SK-N-SH (cell line): ENCODE results near the gene SEC11A. TPM values are rescaled to one million over a fixed set of nuclear protein-coding genes. Genes with fewer than 3 reads are reported as not detected.

Source experiments
- CTCF ChIA-PET: fragments of 300-600, 350-600 bp; formaldehyde crosslinking; extraction: SDS; loops from one replicate; lab custom pipeline; 2021; lab: Yijun Ruan, JAX
- POLR2A ChIA-PET: fragments of 350-600 bp; sonication (Branson Sonifier 250); formaldehyde crosslinking; extraction: SDS; loops from one replicate; lab custom pipeline; 2020; ENCODE audit warnings: antibody characterized with exemption, inconsistent platforms; lab: Yijun Ruan, JAX
- DNase-seq: peaks from one replicate; pipeline ENCODE4 v3.0.0; 2012
- H2AFZ ChIP-seq: fragments of 200-600 bp; sonication (generic); 2 replicates; pipeline ENCODE4 v1.8.1; 2016; ENCODE audit warnings: antibody characterized with exemption, mild to moderate bottlenecking, low read depth
- H3F3A ChIP-seq: fragments of 200-600 bp; sonication (generic); replicated peaks from 2 replicates; pipeline ENCODE3; 2016; ENCODE audit warnings: antibody characterized with exemption, mild to moderate bottlenecking; ENCODE audit not compliant: insufficient read depth
- H3K27ac ChIP-seq, 2 experiments: fragments of 200-500 bp in 1 of 2; fragments of 200-600 bp in 1 of 2; sonication (Bioruptor generic) in 1 of 2; sonication (generic), shearing (Covaris generic) in 1 of 2; 2 replicates each; pipeline versions ENCODE4 v1.5.1 to v1.6.1; 2014 to 2016; ENCODE audit warnings: low read depth in 2 of 2, inconsistent platforms in 1 of 2, low read length in 1 of 2, mild to moderate bottlenecking in 1 of 2, mixed read lengths in 1 of 2
- H3K27me3 ChIP-seq: fragments of 200-600 bp; sonication (generic), shearing (Covaris generic); 2 replicates; pipeline ENCODE4 v1.6.1; 2016; ENCODE audit warnings: mixed run types; ENCODE audit not compliant: insufficient read depth
- H3K36me3 ChIP-seq, 2 experiments: fragments of 200-500 bp in 1 of 2; fragments of 200-600 bp in 1 of 2; sonication (Bioruptor generic) in 1 of 2; sonication (generic) in 1 of 2; replicated peaks in 1 of 2; 2 replicates each; pipeline versions ENCODE3 to v1.5.1; 2014 to 2016; ENCODE audit warnings: low read length in 1 of 2, mild to moderate bottlenecking in 1 of 2; ENCODE audit not compliant: insufficient read depth in 2 of 2, control insufficient read depth in 1 of 2
- H3K4me1 ChIP-seq, 2 experiments: fragments of 200-500 bp in 1 of 2; fragments of 200-600 bp in 1 of 2; sonication (Bioruptor generic) in 1 of 2; sonication (generic), shearing (Covaris generic) in 1 of 2; 2 replicates each; pipeline versions ENCODE4 v1.5.1 to v1.6.1; 2014 to 2016; ENCODE audit warnings: low read depth in 1 of 2, low read length in 1 of 2, mixed run types in 1 of 2; ENCODE audit not compliant: insufficient read depth in 2 of 2, control insufficient read depth in 1 of 2
- H3K4me2 ChIP-seq: fragments of 200-600 bp; sonication (generic), shearing (Covaris generic); 2 replicates; pipeline ENCODE4 v1.6.1; 2017; ENCODE audit warnings: mixed run types
- H3K4me3 ChIP-seq, 2 experiments: fragments of 200-500 bp in 1 of 2; fragments of 200-600 bp in 1 of 2; sonication (Bioruptor generic) in 1 of 2; sonication (generic), shearing (Covaris generic) in 1 of 2; 2 replicates each; pipeline versions ENCODE4 v1.5.1 to v1.8.1; 2014 to 2016; ENCODE audit warnings: low read depth in 2 of 2, inconsistent platforms in 1 of 2, low read length in 1 of 2, mild to moderate bottlenecking in 1 of 2, mixed read lengths in 1 of 2, moderate library complexity in 1 of 2
- H3K79me2 ChIP-seq: fragments of 200-600 bp; sonication (generic); 2 replicates; pipeline ENCODE4 v1.8.1; 2017; ENCODE audit warnings: mild to moderate bottlenecking; ENCODE audit not compliant: insufficient read depth
- H3K9ac ChIP-seq: fragments of 200-600 bp; sonication (generic); 2 replicates; pipeline ENCODE4 v1.6.1; 2017; ENCODE audit warnings: mixed run types
- H3K9me2 ChIP-seq: fragments of 200-600 bp; sonication (generic); 2 replicates; pipeline ENCODE4 v1.6.1; 2017; ENCODE audit warnings: mixed run types
- H3K9me3 ChIP-seq: fragments of 200-600 bp; sonication (generic); 2 replicates; pipeline ENCODE4 v1.6.1; 2017; ENCODE audit warnings: mixed run types, mild to moderate bottlenecking, moderate library complexity
- H4K20me1 ChIP-seq: fragments of 200-600 bp; sonication (generic); 2 replicates; pipeline ENCODE4 v1.6.1; 2017; ENCODE audit warnings: mild to moderate bottlenecking, mixed run types; ENCODE audit not compliant: insufficient read depth
- CHD2 ChIP-seq: fragments of 150-350 bp; IDR thresholded peaks from 2 replicates; pipeline ENCODE4 v1.6.1; 2018; ENCODE audit warnings: low read length; ENCODE audit not compliant: partially characterized antibody
- ELF1 ChIP-seq: IDR thresholded peaks from 2 replicates; pipeline ENCODE4 v1.4.0; 2012
- EZH2phosphoT487 ChIP-seq: fragments of 200-600 bp; sonication (generic); IDR thresholded peaks from 2 replicates; pipeline ENCODE4 v1.6.1; 2017; ENCODE audit warnings: low read depth, mixed run types, mild to moderate bottlenecking, antibody characterized with exemption, moderate library complexity, borderline replicate concordance
- FOSL2 ChIP-seq: IDR thresholded peaks from 2 replicates; pipeline ENCODE4 v1.4.0; 2012; ENCODE audit warnings: low read depth, mild to moderate bottlenecking, moderate library complexity, borderline replicate concordance
- FOXJ3 ChIP-seq: sonication (generic); formaldehyde crosslinking; IDR thresholded peaks from 2 replicates; pipeline ENCODE4 v1.5.1; 2020; ENCODE audit warnings: mild to moderate bottlenecking, missing genetic modification reagents
- FOXM1 ChIP-seq: IDR thresholded peaks from 2 replicates; pipeline ENCODE4 v1.4.0; 2012; ENCODE audit warnings: low read depth, mild to moderate bottlenecking
- GABPA ChIP-seq: IDR thresholded peaks from 2 replicates; pipeline ENCODE4 v1.4.0; 2012; ENCODE audit warnings: low read depth, mild to moderate bottlenecking
- GATA2 ChIP-seq: sonication (generic); formaldehyde crosslinking; IDR thresholded peaks from 2 replicates; pipeline ENCODE4 v1.5.0; 2020; ENCODE audit warnings: mild to moderate bottlenecking, missing genetic modification reagents
- JUND ChIP-seq: IDR thresholded peaks from 2 replicates; pipeline ENCODE4 v1.4.0; 2012
- MEF2A ChIP-seq: IDR thresholded peaks from 2 replicates; pipeline ENCODE4 v1.4.0; 2012; ENCODE audit warnings: low read depth, borderline replicate concordance
- MXI1 ChIP-seq: IDR thresholded peaks from 2 replicates; pipeline ENCODE4 v1.6.1; 2012; ENCODE audit warnings: mild to moderate bottlenecking, low read depth, low read length, improper control_type of control experiment
- NRF1 ChIP-seq: IDR thresholded peaks from 2 replicates; pipeline ENCODE4 v1.6.1; 2012; ENCODE audit warnings: low read depth, mild to moderate bottlenecking, low read length
- POLR2AphosphoS5 ChIP-seq: IDR thresholded peaks from 2 replicates; pipeline ENCODE4 v1.6.1; 2012; ENCODE audit warnings: low read depth, low read length
- RAD21 ChIP-seq: IDR thresholded peaks from 2 replicates; pipeline ENCODE4 v1.6.1; 2012; ENCODE audit warnings: mild to moderate bottlenecking, low read length
- RCOR1 ChIP-seq: fragments of 150-350 bp; IDR thresholded peaks from 2 replicates; pipeline ENCODE4 v1.6.1; 2017; ENCODE audit warnings: antibody characterized with exemption, low read length
- RFX5 ChIP-seq: IDR thresholded peaks from 2 replicates; pipeline ENCODE4 v1.6.1; 2012; ENCODE audit warnings: mild to moderate bottlenecking, improper control_type of control experiment, low read length
- RXRA ChIP-seq: IDR thresholded peaks from 2 replicates; pipeline ENCODE4 v1.4.0; 2012; ENCODE audit warnings: low read depth, mild to moderate bottlenecking, borderline replicate concordance
- SIN3A ChIP-seq: IDR thresholded peaks from 2 replicates; pipeline ENCODE4 v1.6.1; 2012; ENCODE audit warnings: low read depth, mild to moderate bottlenecking, low read length, moderate library complexity, borderline replicate concordance
- SMC3 ChIP-seq: IDR thresholded peaks from 2 replicates; pipeline ENCODE4 v1.6.1; 2012; ENCODE audit warnings: low read depth, low read length, improper control_type of control experiment
- TAF1 ChIP-seq: IDR thresholded peaks from 2 replicates; pipeline ENCODE4 v1.6.1; 2012; ENCODE audit warnings: low read depth, mild to moderate bottlenecking, low read length, moderate library complexity, borderline replicate concordance
- YY1 ChIP-seq: IDR thresholded peaks from 2 replicates; pipeline ENCODE4 v1.4.0; 2012; ENCODE audit warnings: low read depth, mild to moderate bottlenecking
- WGBS: methylation state at CpG from one replicate; pipeline ENCODE4 v1.1.6; 2017; ENCODE audit warnings: low lambda C conversion rate; 5-methylcytosine and 5-hydroxymethylcytosine counted together
- polyA plus RNA-seq, 3 experiments: library from polyadenylated mRNA; depleted of rRNA; stranded (reverse); fragments of >200 nt; gene quantifications; 2 replicates each; pipeline ENCODE4 v1.2.3, GENCODE V29; 2012
- TF ChIP-seq, protein P1 (sequence below): IDR thresholded peaks from 2 replicates; pipeline ENCODE4 v1.4.0; 2012; ENCODE audit warnings: low read depth, borderline replicate concordance
- TF ChIP-seq, protein P2 (sequence below): IDR thresholded peaks from 2 replicates; pipeline ENCODE4 v1.4.0; 2012; ENCODE audit warnings: low read depth, borderline replicate concordance
- TF ChIP-seq, protein P3 (sequence below): fragments of 200-600 bp; sonication (generic); IDR thresholded peaks from 2 replicates; pipeline ENCODE4 v1.6.1; 2017; ENCODE audit warnings: antibody characterized with exemption, mild to moderate bottlenecking, moderate library complexity
- TF ChIP-seq, protein P4 (sequence below): fragments of 150-350 bp; IDR thresholded peaks from 2 replicates; pipeline ENCODE4 v1.6.1; 2017; ENCODE audit warnings: antibody characterized with exemption, low read length, low read depth, borderline replicate concordance
- TF ChIP-seq, protein P5 (sequence below): IDR thresholded peaks from 2 replicates; pipeline ENCODE4; 2012

Gene SEC11A
- polyA plus RNA-seq, 1 of the 3 experiments (the other 2 are of a cell fraction), result 107 TPM

DNA sequence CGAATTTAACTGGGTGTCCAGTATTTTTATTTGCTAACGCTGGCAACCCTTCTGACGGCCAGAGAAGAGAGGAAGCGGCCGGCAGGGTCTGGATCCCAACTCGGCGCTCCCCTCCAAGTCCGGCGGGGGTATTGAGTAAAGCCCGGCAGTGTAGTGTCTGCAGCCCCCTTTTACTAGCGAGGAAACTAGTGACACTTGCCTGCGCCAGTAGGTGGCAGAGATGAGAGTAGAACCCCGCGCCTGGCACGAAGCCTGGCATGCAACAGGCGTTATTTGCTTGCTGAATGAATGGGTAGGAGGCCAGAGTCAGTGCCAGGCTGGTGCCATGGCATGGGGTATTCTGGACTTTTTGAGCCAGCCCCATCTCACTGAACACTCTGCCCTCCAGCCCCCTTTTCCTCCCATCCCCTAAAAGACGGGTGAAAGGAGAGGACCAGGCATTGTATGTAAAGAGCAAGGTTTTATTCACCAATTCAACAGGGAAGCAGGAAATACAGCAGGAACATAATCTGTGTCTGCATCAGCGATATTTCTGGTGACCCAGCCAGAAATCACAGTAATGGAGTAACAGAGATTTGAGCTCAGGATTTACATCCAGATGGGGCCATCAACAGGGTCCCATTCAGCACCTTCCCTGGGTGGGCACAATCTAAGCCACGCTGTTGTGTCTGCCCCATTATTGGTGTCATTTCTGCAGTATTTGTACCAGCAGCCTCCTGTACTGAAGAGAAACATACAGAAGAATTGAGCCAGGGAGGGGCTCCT is 61.1 kb downstream of the SEC11A start:
- Histone ChIP-seq H3K9me3 (no peaks in the 10 kb centered on the region), H3K9me2 (no peaks in the 10 kb centered on the region), H3K4me3 (peak overlapping the region; percentile 54 to 92), H3F3A (peaks cover 25% of the 10 kb centered on the region), H3K27me3 (no peaks in the 10 kb centered on the region), H3K4me1 (peaks cover 21 to 34% of the 10 kb centered on the region in 2 experiments; a peak in 2 of 4 replicates), H3K36me3 (peaks cover 13 to 14% of the 10 kb centered on the region in 2 experiments), H3K79me2 (peaks cover 28% of the 10 kb centered on the region), H3K27ac (peak overlapping the region; percentile 72 to 86), H4K20me1 (no peaks in the 10 kb centered on the region), H3K9ac (peak overlapping the region; percentile 89), H3K4me2 (peak overlapping the region; percentile 79), H2AFZ (peak overlapping the region; percentile 82)
- POLR2A ChIA-PET, result interaction anchor here (0.7 to 2.4 kb wide), 13 partner anchors 10 to 273 kb away, joined by 3 to 12 read pairs (median 4); partner anchors contain the start of genes SEC11A and ZSCAN2
- CTCF ChIA-PET, result interaction anchor here (0.6 to 4.2 kb wide), 25 partner anchors 8 to 1300 kb away, joined by 3 to 38 read pairs (median 5); partner anchors contain the start of gene ZSCAN2
- 10% methylated on average over 19 of the region's 19 CpGs for WGBS
- DNase-seq, result peak; percentile 82
- TF ChIP-seq FOXM1 (0 out of 2 replicates have a peak, but pooled peaks have one; percentile 16), TAF1 (no peak; the same call in 1 of the 2 replicates), RCOR1 (no peak), FOXJ3 (CRISPR knock-in tag) (no peak), MEF2A (no peak), POLR2AphosphoS5 (no peak), NRF1 (no peak), ELF1 (no peak), CHD2 (no peak), GABPA (no peak), RXRA (no peak), GATA2 (CRISPR knock-in tag) (no peak), SIN3A (peak; percentile 68; the same call in 1 of the 2 replicates), FOSL2 (no peak), EZH2phosphoT487 (no peak), MXI1 (no peak), RAD21 (peak; percentile 63), SMC3 (peak; percentile 76), JUND (no peak), RFX5 (0 out of 2 replicates have a peak, but pooled peaks have one; percentile 10), YY1 (no peak)
- TF ChIP-seq, protein P1, sequence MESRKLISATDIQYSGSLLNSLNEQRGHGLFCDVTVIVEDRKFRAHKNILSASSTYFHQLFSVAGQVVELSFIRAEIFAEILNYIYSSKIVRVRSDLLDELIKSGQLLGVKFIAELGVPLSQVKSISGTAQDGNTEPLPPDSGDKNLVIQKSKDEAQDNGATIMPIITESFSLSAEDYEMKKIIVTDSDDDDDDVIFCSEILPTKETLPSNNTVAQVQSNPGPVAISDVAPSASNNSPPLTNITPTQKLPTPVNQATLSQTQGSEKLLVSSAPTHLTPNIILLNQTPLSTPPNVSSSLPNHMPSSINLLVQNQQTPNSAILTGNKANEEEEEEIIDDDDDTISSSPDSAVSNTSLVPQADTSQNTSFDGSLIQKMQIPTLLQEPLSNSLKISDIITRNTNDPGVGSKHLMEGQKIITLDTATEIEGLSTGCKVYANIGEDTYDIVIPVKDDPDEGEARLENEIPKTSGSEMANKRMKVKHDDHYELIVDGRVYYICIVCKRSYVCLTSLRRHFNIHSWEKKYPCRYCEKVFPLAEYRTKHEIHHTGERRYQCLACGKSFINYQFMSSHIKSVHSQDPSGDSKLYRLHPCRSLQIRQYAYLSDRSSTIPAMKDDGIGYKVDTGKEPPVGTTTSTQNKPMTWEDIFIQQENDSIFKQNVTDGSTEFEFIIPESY, result no peak
- TF ChIP-seq, protein P2, sequence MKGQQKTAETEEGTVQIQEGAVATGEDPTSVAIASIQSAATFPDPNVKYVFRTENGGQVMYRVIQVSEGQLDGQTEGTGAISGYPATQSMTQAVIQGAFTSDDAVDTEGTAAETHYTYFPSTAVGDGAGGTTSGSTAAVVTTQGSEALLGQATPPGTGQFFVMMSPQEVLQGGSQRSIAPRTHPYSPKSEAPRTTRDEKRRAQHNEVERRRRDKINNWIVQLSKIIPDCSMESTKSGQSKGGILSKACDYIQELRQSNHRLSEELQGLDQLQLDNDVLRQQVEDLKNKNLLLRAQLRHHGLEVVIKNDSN, result no peak
- TF ChIP-seq, protein P3, sequence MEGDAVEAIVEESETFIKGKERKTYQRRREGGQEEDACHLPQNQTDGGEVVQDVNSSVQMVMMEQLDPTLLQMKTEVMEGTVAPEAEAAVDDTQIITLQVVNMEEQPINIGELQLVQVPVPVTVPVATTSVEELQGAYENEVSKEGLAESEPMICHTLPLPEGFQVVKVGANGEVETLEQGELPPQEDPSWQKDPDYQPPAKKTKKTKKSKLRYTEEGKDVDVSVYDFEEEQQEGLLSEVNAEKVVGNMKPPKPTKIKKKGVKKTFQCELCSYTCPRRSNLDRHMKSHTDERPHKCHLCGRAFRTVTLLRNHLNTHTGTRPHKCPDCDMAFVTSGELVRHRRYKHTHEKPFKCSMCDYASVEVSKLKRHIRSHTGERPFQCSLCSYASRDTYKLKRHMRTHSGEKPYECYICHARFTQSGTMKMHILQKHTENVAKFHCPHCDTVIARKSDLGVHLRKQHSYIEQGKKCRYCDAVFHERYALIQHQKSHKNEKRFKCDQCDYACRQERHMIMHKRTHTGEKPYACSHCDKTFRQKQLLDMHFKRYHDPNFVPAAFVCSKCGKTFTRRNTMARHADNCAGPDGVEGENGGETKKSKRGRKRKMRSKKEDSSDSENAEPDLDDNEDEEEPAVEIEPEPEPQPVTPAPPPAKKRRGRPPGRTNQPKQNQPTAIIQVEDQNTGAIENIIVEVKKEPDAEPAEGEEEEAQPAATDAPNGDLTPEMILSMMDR, result peak; percentile 75
- TF ChIP-seq, protein P4, sequence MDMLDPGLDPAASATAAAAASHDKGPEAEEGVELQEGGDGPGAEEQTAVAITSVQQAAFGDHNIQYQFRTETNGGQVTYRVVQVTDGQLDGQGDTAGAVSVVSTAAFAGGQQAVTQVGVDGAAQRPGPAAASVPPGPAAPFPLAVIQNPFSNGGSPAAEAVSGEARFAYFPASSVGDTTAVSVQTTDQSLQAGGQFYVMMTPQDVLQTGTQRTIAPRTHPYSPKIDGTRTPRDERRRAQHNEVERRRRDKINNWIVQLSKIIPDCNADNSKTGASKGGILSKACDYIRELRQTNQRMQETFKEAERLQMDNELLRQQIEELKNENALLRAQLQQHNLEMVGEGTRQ, result no peak
- TF ChIP-seq, protein P5, sequence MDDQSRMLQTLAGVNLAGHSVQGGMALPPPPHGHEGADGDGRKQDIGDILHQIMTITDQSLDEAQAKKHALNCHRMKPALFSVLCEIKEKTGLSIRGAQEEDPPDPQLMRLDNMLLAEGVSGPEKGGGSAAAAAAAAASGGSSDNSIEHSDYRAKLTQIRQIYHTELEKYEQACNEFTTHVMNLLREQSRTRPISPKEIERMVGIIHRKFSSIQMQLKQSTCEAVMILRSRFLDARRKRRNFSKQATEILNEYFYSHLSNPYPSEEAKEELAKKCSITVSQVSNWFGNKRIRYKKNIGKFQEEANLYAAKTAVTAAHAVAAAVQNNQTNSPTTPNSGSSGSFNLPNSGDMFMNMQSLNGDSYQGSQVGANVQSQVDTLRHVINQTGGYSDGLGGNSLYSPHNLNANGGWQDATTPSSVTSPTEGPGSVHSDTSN, result no peak
